GM18526 (cell line): Measurements from ENCODE around the gene HPSE2.

Experiments
- POLR2A ChIP-seq: IDR thresholded peaks from 3 replicates; pipeline ENCODE4 v1.6.1; 2011; ENCODE audit not compliant: insufficient read length; ENCODE audit errors: extremely low read depth

HPSE2 gene

GRCh38 chr10:98967601-98968000, 268.1 kb downstream of the HPSE2 start:
- no peak for TF ChIP-seq POLR2A

- TF ChIP-seq POLR2A, result no peak
These were observed 272.0 kb downstream of the HPSE2 start for GRCh38 chr10:98963608-98964007.

GRCh38 chr10:98959379-98959778, 276.3 kb downstream of the HPSE2 start:
- TF ChIP-seq POLR2A, result no peak

DNA sequence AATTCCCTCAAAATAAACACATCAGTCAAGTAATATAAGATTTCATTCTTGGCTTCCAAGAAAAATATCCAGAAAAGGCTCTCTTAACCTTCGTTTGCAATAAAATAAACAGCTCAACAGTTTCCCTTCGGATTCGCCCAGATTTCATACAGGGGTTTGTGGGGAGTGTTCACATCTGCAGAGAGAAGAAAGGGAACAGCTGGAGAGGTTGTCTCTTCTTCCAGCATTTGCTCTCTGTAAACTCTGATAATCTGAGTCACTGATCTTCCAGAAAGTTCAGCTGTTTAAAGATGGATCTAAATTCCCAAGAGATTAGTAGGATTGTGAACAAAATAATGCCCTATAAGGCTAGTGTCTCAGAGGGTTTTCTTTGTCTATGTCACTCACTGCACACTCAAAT, 277.9 kb downstream of the HPSE2 start:
- no peak for TF ChIP-seq POLR2A

DNA sequence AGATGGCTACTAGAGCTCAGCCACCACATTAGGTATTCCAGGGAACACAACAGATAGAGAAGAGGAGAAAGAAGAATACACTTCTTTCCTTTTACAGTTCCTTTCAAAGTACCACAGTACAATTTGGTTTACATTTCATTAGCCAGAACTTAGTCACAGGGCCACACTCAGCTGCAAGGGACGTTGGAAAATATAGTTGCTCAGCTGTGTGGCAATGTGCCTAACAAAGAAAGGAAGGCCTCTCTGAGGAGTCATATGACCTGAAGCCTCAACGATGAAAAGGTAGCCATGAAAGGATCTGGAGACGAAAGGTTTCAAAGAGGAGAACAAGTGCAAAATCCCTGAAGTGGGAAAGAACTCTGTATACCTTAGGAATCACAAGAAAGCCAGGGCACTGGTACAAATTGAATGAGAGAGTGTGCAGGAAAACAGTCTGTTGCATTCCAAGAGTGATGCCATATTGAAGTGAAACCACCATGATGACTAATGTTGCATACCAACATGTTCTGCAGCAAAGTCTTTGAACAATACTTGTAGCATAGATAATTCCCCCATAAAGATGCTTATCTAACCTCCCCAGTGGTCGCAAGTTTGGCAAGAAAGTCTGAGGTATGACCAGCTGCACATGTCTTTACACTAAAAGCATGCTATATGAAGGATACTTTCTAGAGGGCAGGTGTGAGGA, 278.9 kb downstream of the HPSE2 start:
- TF ChIP-seq POLR2A, result no peak

- TF ChIP-seq POLR2A, result no peak
These were observed 282.4 kb downstream of the HPSE2 start for GRCh38 chr10:98953251-98953650.

DNA sequence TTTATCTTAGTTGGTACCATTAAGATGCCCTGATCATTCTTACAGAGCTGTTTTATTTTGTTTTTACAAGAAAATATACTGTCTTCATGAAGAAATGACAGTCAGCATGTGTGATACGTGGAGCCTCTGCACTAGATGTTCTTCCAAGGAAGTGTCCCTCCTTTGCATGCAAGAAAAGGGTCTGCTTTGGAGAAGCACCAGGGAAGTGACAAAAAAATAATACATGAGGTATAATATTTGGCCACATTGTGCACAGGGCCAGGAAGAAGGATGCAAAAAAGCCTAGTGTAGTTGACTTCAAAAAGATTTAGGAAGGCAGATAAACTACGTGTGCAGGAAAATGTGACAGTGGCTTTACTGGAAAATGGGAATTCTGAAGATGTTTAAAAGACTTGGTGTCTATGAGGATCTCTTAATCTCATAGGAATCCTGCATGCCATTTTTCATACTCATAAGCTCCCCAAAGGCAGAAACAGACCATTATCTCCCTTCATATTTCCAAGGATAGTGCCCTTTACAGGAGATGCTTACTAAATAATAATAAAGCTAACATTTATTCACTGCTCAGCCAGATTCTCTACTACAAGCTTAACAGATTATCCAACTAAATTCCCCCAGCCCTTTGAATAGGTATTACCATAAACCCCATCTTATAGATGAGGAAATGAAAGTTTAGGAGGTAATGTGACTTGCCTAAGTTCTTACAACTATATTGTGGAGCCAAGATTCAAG, 284.2 kb downstream of the HPSE2 start:
- no peak for TF ChIP-seq POLR2A

- no peak for TF ChIP-seq POLR2A
These were observed 285.5 kb downstream of the HPSE2 start for GRCh38 chr10:98950106-98950505.

- no peak for TF ChIP-seq POLR2A
These were observed 286.3 kb downstream of the HPSE2 start for GRCh38 chr10:98949306-98949705.

- no peak for TF ChIP-seq POLR2A
These were observed 292.0 kb downstream of the HPSE2 start for GRCh38 chr10:98943681-98944080.

- no peak for TF ChIP-seq POLR2A
These were observed 305.9 kb downstream of the HPSE2 start for GRCh38 chr10:98929709-98930108.

- TF ChIP-seq POLR2A, result no peak
These were observed 310.0 kb downstream of the HPSE2 start for GRCh38 chr10:98925651-98926050.

DNA sequence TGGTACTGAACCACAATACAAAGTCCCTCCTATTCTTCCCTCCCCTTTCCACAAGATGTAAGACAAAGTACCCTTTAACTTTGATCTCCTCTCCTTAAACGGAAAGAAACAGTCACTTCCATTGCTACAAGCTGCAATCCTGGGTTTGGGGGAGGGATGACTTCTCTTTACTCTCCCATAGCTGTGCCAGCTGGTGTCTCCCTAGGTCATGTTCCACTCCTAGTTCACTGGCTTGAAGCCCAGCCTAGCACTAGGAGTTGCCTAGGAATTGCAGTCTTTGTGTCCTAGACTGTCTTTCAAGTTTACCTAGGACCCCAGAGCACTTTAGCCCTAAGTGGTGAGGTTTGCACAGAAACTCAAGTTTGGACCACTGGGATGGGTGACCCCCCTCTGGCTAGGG, 311.1 kb downstream of the HPSE2 start:
- no peak for TF ChIP-seq POLR2A

DNA sequence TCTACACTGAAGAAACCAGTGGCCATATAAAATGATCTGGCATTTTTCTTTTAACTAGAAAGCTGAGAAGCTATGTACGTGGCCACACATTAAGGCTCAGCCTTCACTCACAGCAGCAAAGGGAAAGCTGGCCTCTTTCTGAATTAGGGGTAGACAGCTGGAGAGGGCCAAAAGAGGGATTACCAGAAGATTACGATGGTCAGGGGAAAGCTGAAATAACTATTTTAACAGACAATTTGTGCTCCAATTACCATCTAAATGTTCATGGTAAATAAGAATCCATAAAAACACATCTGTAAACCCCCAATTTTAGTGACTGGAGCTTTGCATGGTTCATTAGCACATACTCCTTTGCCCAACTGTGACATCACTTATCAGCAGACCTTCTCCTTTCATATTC, 314.3 kb downstream of the HPSE2 start:
- no peak for TF ChIP-seq POLR2A

GRCh38 chr10:98920807-98921206, 314.8 kb downstream of the HPSE2 start:
- no peak for TF ChIP-seq POLR2A

DNA sequence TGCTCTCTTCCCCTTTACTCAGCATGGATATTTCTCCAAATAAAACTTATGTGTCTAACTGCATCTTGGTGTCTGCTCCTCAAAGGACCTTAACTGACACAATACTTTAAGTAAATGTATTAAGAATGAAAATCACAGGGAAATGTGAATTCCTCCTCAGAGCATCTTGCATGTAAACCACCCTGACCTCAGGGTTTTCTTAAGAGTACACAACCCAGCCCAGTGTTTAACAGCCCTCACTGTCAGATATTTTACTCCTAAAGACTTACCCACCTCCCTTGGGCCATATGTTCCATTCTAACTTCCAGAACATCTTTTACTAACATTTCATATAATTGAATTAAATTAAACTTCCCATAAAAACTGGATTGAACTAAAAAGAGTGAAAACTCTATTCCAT, 315.3 kb downstream of the HPSE2 start:
- no peak for TF ChIP-seq POLR2A

DNA sequence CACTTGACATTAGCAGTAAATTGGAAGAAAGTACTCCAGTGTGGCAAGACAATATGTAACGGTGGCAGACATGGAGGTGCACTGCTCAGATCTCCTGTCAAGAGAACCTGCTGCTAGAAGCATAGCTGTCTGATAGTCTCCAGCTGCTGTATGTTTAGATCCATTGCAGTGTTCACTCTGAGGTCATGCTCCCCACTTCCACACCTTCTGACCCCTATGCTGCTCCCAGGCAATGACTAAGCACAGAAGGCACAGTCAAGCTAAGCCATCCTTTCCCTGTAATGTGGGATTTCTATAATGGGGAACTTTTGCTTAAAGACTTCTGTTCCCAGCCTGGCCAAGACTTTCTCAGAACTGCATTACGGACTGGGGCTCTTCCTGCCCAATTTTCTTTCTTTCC, 315.8 kb downstream of the HPSE2 start:
- no peak for TF ChIP-seq POLR2A
